Gastroesophageal sphincter (tissue), 3 donors: Measurements from ENCODE around the gene CTBP1.

Experiments
- POLR2A ChIP-seq, 2 donors: fragments of 450-650 bp; IDR thresholded peaks; one replicate each; pipeline ENCODE4 v1.6.1; 2017; ENCODE audit warnings: antibody characterized with exemption in 2 of 2, mild to moderate bottlenecking in 2 of 2, moderate library complexity in 1 of 2
- TF ChIP-seq, protein P1 (sequence below), 4 experiments: fragments of 200-600 bp in 2 of 4; fragments of 450-650 bp in 2 of 4; sonication (generic) in 1 of 4; IDR thresholded peaks; one replicate each; pipeline ENCODE4 v1.5.1; 2017 to 2019; ENCODE audit warnings: antibody characterized with exemption in 4 of 4, mild to moderate bottlenecking in 2 of 4, moderate library complexity in 2 of 4

GRCh38 chr4:1171311-1172227 is 77.4 kb downstream of the CTBP1 start:
- TF ChIP-seq, protein P1, sequence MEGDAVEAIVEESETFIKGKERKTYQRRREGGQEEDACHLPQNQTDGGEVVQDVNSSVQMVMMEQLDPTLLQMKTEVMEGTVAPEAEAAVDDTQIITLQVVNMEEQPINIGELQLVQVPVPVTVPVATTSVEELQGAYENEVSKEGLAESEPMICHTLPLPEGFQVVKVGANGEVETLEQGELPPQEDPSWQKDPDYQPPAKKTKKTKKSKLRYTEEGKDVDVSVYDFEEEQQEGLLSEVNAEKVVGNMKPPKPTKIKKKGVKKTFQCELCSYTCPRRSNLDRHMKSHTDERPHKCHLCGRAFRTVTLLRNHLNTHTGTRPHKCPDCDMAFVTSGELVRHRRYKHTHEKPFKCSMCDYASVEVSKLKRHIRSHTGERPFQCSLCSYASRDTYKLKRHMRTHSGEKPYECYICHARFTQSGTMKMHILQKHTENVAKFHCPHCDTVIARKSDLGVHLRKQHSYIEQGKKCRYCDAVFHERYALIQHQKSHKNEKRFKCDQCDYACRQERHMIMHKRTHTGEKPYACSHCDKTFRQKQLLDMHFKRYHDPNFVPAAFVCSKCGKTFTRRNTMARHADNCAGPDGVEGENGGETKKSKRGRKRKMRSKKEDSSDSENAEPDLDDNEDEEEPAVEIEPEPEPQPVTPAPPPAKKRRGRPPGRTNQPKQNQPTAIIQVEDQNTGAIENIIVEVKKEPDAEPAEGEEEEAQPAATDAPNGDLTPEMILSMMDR (IDR thresholded peaks at IDR 0.05) = peak in 1 of 4 experiments; percentile 15
- no peak for TF ChIP-seq POLR2A (IDR thresholded peaks at IDR 0.05)
